Vagina (tissue), 2 donors: ENCODE results near the gene TLCD2. TPM values are rescaled to one million over a fixed set of nuclear protein-coding genes. Genes with fewer than 3 reads are reported as not detected.

Experiments
- DNase-seq, 2 donors: peaks; one replicate each; pipeline ENCODE4 v3.0.0-alpha.2; 2017; ENCODE audit errors: extremely low spot score in 2 of 2
- H3K27ac ChIP-seq: fragments of 200-600 bp; sonication (generic); one replicate; pipeline ENCODE4 v1.5.1; 2019
- H3K27me3 ChIP-seq: fragments of 200-600 bp; sonication (generic); one replicate; pipeline ENCODE4 v1.5.1; 2019
- H3K36me3 ChIP-seq, 2 donors: fragments of 200-600 bp; sonication (generic); one replicate each; pipeline ENCODE4 v1.5.1; 2017 to 2019
- H3K4me1 ChIP-seq: fragments of 200-600 bp; sonication (generic); one replicate; pipeline ENCODE4 v1.5.1; 2019
- H3K4me3 ChIP-seq, 2 donors: fragments of 200-600 bp; sonication (generic); 1 replicate in 1 of 2; 2 replicates in 1 of 2; pipeline ENCODE4 v1.5.1; 2016 to 2019
- H3K9me3 ChIP-seq: fragments of 200-600 bp; sonication (generic); one replicate; pipeline ENCODE4 v1.5.1; 2019
- POLR2A ChIP-seq, 2 donors: fragments of 450-650 bp; IDR thresholded peaks; one replicate each; pipeline ENCODE4 v1.6.1; 2017; ENCODE audit warnings: antibody characterized with exemption in 2 of 2, mild to moderate bottlenecking in 2 of 2, moderate library complexity in 2 of 2
- POLR2AphosphoS5 ChIP-seq, 2 donors: sonication (generic); formaldehyde crosslinking; IDR thresholded peaks; one replicate each; pipeline ENCODE4 v1.9.0; 2017; ENCODE audit warnings: antibody characterized with exemption in 2 of 2, mild to moderate bottlenecking in 2 of 2, low read depth in 1 of 2; ENCODE audit not compliant: insufficient read depth in 1 of 2
- intact Hi-C: fragments of 100-400 bp; cut with DNase I; formaldehyde crosslinking; loops from one replicate; pipeline ENCODE4 v1.15.1; 2023
- total RNA-seq: library from RNA; depleted of rRNA; stranded (reverse); fragments of >200 nt; gene quantifications from one replicate; pipeline ENCODE4 v1.2.3, GENCODE V29; 2016
- TF ChIP-seq, protein P1 (sequence below), 3 experiments: fragments of 450-650 bp in 2 of 3; fragments of 200-600 bp in 1 of 3; sonication (generic) in 1 of 3; IDR thresholded peaks; one replicate each; pipeline ENCODE4 v1.5.1; 2017 to 2019; ENCODE audit warnings: antibody characterized with exemption in 3 of 3, mild to moderate bottlenecking in 2 of 3, moderate library complexity in 2 of 3

Gene TLCD2
- total RNA-seq, 1 donor from 2014 or later, result 10.8 TPM

DNA sequence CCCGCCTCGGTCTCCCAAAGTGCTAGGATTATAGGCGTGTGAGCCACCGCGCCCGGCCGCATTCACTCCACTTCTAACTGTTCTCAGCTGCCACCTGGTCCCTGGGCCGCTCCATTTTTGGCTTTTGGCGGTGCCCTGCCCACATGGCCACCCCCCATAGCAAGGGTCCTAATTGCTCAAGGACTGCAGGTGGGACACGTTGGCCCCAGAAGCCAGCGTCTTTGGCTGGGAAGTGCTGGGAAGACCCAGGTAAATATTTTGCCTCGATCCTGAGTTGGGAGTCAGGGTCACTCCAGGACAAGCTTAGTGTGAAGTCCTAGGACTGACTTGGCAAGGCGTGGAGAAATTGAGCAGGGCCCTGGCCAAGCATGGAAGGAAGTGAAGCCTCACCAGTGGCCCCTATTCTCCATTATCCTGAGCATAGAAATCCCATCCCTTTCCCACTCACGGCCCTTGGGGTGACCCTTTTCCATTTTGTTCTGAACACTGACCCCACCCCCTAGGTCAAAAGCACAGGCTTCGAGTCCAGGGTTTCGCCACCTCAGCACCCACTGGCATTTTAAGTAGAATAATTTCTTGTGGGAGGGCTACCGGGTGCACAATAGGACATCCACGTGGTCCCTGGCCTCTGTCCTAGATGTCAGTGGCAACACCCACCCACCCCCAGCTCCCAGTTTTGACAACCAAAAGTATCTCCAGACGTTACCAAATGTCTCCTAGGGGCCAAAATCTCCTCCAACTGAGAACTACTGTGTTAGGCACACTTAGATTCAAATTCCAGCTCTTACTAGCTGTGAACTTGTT lies 8.4 kb upstream of the TLCD2 start:
- TF ChIP-seq POLR2A (IDR thresholded peaks at IDR 0.05) (no peak), POLR2AphosphoS5 (IDR thresholded peaks at IDR 0.05; ENCODE audit: insufficient read depth in 1 of 2, low read depth in 1 of 2) (no peak)
- TF ChIP-seq, protein P1, sequence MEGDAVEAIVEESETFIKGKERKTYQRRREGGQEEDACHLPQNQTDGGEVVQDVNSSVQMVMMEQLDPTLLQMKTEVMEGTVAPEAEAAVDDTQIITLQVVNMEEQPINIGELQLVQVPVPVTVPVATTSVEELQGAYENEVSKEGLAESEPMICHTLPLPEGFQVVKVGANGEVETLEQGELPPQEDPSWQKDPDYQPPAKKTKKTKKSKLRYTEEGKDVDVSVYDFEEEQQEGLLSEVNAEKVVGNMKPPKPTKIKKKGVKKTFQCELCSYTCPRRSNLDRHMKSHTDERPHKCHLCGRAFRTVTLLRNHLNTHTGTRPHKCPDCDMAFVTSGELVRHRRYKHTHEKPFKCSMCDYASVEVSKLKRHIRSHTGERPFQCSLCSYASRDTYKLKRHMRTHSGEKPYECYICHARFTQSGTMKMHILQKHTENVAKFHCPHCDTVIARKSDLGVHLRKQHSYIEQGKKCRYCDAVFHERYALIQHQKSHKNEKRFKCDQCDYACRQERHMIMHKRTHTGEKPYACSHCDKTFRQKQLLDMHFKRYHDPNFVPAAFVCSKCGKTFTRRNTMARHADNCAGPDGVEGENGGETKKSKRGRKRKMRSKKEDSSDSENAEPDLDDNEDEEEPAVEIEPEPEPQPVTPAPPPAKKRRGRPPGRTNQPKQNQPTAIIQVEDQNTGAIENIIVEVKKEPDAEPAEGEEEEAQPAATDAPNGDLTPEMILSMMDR (IDR thresholded peaks at IDR 0.05), result no peak
- Histone ChIP-seq H3K4me3 (no peak overlapping the region), H3K36me3 (no peaks in the 10 kb centered on the region), H3K4me1 (peaks cover 45% of the 10 kb centered on the region), H3K27me3 (no peaks in the 10 kb centered on the region), H3K27ac (peak overlapping the region; percentile 100), H3K9me3 (no peaks in the 10 kb centered on the region)
- DNase-seq, result no peak
- intact Hi-C loops, result loop anchor here (10.0 kb wide), 1 partner anchor 144 kb away; no protein-coding TSS in a partner anchor

DNA sequence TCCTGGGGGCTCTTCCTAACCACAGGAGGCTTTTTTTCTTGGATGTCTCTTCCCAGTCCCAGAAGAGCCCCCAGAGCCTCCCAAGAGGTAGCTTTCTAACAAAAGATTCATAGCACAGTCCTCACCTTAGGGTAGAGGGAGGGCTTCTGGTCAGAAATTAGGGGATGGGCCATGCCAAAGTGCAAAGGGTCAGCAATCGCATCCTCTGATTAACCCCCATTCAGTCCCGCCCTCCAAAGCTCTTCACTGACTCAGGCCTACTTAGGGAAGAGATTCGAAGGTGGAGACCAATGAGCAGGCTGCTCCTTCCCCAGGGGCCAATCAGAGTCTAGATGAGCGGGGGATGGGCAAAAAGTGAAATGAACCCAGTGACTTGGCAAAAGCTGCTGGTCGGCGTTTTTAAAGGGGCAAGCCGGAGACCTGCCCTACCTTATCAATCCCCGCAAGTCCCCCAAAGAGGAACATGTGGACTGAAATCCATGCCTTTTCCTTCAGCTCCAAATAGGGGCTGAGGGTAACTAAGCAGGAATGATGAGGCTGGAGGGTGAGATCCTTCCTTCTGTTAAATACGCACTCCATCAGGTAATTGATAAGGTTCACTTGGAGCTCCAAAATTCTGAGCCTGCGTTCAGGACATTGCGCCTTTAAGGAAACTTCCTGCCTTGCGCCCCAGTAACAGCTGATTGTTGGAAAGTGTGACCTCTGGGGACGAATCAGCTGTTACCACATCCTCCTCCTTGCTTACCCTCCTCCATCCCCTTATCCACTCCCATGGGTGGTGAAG lies 6.9 kb upstream of the TLCD2 start:
- Histone ChIP-seq H3K9me3 (no peaks in the 10 kb centered on the region), H3K36me3 (peaks cover 0 to 2% of the 10 kb centered on the region in 2 donors), H3K27me3 (no peaks in the 10 kb centered on the region), H3K4me1 (peaks cover 46% of the 10 kb centered on the region), H3K27ac (peak overlapping the region; percentile 100), H3K4me3 (peak overlapping the region; percentile 61 to 100)
- peak in 1 of 2 donors; percentile 71 for TF ChIP-seq POLR2A (IDR thresholded peaks at IDR 0.05)
- TF ChIP-seq POLR2AphosphoS5 (IDR thresholded peaks at IDR 0.05; ENCODE audit: insufficient read depth in 1 of 2, low read depth in 1 of 2), result peak in 1 of 2 donors; percentile 87
- TF ChIP-seq, protein P1 (IDR thresholded peaks at IDR 0.05), result peak in 1 of 3 experiments; percentile 3
- DNase-seq, result peak; percentile 96 to 99
- intact Hi-C loops, result loop anchor here (2.0 to 10.0 kb wide), 2 partner anchors 66 to 142 kb away; no protein-coding TSS in a partner anchor

DNA sequence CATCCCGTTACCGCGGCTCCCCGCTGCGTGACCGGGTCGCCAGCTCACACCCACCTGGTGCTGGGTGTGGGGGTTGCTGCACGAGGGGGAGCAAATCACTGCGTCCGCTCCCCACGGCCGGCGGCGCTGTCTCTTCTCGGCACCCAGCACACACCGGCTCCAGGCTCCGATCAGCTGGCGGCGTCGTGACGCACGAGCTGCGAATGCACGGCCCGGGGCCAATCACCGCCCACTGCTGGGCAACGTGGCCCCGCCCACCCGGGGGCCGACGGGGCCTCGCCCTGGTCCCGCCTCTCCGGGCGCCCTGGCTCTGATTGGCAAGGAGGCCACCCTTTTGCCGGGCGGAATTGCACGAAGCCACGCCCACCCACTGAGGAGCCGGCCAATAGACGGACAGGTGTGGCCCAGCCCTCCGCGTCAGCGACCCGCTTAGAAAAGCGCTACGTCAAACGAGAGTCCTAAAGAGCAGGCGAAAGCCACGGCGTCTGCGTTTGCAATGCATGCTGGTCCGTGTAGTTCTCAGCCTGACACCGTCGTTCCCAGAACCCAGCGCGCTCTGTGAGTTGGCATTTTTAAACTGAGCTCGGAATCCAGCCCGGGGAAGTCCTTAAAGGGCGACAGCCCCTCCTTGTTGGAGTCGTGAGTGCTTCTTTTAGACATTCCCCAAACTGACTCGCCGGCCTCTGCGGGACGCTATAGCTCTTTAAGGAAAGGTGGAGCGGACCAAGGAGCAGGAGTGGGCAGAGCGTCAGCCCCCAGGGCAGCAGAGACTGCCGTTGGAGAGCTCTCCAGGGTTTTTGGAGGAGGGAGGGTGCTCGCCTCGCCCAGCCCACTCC lies 6.1 kb upstream of the TLCD2 start:
- Histone ChIP-seq H3K36me3 (peaks cover 0 to 5% of the 10 kb centered on the region in 2 donors), H3K9me3 (no peaks in the 10 kb centered on the region), H3K27ac (peak overlapping the region; percentile 100), H3K27me3 (no peaks in the 10 kb centered on the region), H3K4me1 (peaks cover 46% of the 10 kb centered on the region), H3K4me3 (peak overlapping the region; percentile 97 to 100)
- peak; percentile 100 for DNase-seq
- intact Hi-C loops, result loop anchor here (2.0 to 10.0 kb wide), 2 partner anchors 67 to 141 kb away; no protein-coding TSS in a partner anchor
- TF ChIP-seq POLR2AphosphoS5 (IDR thresholded peaks at IDR 0.05; ENCODE audit: insufficient read depth in 1 of 2, low read depth in 1 of 2) (peak; percentile 98 to 99), POLR2A (IDR thresholded peaks at IDR 0.05) (peak in 1 of 2 donors; percentile 99)
- TF ChIP-seq, protein P1 (IDR thresholded peaks at IDR 0.05), result no peak

DNA sequence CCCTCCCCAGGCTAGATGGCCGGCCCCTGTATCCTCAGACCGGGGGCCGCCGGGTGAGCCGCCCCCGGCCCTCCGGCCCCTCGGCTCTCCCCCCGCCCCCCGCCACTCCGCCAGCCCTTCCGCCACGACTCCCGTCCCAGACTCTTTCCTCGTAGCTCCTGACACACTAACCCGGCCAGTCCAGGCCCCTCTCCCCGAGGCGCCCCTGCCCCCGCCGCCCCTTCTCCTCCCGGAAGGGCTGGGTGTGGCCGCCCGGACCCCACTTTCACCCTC lies 5.6 kb upstream of the TLCD2 start:
- TF ChIP-seq POLR2AphosphoS5 (IDR thresholded peaks at IDR 0.05; ENCODE audit: insufficient read depth in 1 of 2, low read depth in 1 of 2) (no peak), POLR2A (IDR thresholded peaks at IDR 0.05) (no peak)
- TF ChIP-seq, protein P1 (IDR thresholded peaks at IDR 0.05), result no peak
- H3K4me1 ChIP-seq, result peaks cover 45% of the 10 kb centered on the region
- H3K36me3 ChIP-seq, result peaks cover 0 to 5% of the 10 kb centered on the region in 2 donors
- intact Hi-C loops, result loop anchor here (2.0 to 10.0 kb wide), 3 partner anchors 47 to 141 kb away; no protein-coding TSS in a partner anchor
- peak overlapping the region; percentile 100 for H3K27ac ChIP-seq
- H3K4me3 ChIP-seq, result peak overlapping the region; percentile 97 to 100
- no peaks in the 10 kb centered on the region for H3K27me3 ChIP-seq
- peak in 1 of 2 donors; percentile 87 for DNase-seq
- H3K9me3 ChIP-seq, result no peaks in the 10 kb centered on the region
